Measurements from ENCODE around the gene MACROD2.

Gene MACROD2

GRCh38 chr20:15921930-15922329 is 1926.6 kb downstream of the MACROD2 start:
- H3K4me3 ChIP-seq (ENCODE audit: low read length), result no peak overlapping the region
- DNase-seq (ENCODE audit: low read depth), result no peak
- TF ChIP-seq, protein P1, sequence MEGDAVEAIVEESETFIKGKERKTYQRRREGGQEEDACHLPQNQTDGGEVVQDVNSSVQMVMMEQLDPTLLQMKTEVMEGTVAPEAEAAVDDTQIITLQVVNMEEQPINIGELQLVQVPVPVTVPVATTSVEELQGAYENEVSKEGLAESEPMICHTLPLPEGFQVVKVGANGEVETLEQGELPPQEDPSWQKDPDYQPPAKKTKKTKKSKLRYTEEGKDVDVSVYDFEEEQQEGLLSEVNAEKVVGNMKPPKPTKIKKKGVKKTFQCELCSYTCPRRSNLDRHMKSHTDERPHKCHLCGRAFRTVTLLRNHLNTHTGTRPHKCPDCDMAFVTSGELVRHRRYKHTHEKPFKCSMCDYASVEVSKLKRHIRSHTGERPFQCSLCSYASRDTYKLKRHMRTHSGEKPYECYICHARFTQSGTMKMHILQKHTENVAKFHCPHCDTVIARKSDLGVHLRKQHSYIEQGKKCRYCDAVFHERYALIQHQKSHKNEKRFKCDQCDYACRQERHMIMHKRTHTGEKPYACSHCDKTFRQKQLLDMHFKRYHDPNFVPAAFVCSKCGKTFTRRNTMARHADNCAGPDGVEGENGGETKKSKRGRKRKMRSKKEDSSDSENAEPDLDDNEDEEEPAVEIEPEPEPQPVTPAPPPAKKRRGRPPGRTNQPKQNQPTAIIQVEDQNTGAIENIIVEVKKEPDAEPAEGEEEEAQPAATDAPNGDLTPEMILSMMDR (conservative IDR thresholded peaks at IDR 0.05; ENCODE audit: low read length), result no peak

- DNase-seq (ENCODE audit: low read depth), result no peak
- no peak overlapping the region for H3K4me3 ChIP-seq (ENCODE audit: low read length)
- TF ChIP-seq, protein P1 (conservative IDR thresholded peaks at IDR 0.05; ENCODE audit: low read length), result no peak
Observed at GRCh38 chr20:15922556-15922955, 1927.2 kb downstream of the MACROD2 start.

- TF ChIP-seq, protein P1 (conservative IDR thresholded peaks at IDR 0.05; ENCODE audit: low read length), result no peak
- DNase-seq (ENCODE audit: low read depth), result no peak
- no peak overlapping the region for H3K4me3 ChIP-seq (ENCODE audit: low read length)
Observed at GRCh38 chr20:15923030-15923776, 1927.9 kb downstream of the MACROD2 start.

- TF ChIP-seq, protein P1 (conservative IDR thresholded peaks at IDR 0.05; ENCODE audit: low read length), result no peak
- DNase-seq (ENCODE audit: low read depth), result no peak
- no peak overlapping the region for H3K4me3 ChIP-seq (ENCODE audit: low read length)
Observed at GRCh38 chr20:15924556-15924955, 1929.2 kb downstream of the MACROD2 start.

GRCh38 chr20:15925376-15925775 is 1930.1 kb downstream of the MACROD2 start:
- TF ChIP-seq, protein P1 (conservative IDR thresholded peaks at IDR 0.05; ENCODE audit: low read length), result no peak
- no peak for DNase-seq (ENCODE audit: low read depth)
- no peak overlapping the region for H3K4me3 ChIP-seq (ENCODE audit: low read length)

- no peak for DNase-seq (ENCODE audit: low read depth)
- no peak overlapping the region for H3K4me3 ChIP-seq (ENCODE audit: low read length)
- TF ChIP-seq, protein P1 (conservative IDR thresholded peaks at IDR 0.05; ENCODE audit: low read length), result no peak
Observed at GRCh38 chr20:15927893-15928650, 1932.8 kb downstream of the MACROD2 start.

DNA sequence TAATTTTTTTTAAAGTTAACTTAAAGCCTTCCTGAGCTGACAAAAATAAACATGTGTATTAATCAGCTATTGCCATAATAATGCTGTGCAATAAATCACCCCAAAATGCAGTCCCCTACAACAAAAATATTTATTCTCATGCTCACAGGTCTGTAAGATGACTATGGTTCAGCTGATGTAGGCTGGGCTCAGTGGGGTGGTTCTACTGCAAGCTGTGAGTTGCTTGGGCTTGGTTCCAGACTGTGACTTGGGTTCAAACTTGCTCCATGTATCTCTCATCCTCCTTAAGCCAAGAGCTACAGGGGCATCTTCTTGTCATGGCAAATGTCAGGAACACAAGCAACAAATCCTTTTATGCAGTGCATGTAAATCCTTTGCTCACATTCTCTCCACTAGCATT is 1933.6 kb downstream of the MACROD2 start:
- TF ChIP-seq, protein P1 (conservative IDR thresholded peaks at IDR 0.05; ENCODE audit: low read length), result no peak
- no peak overlapping the region for H3K4me3 ChIP-seq (ENCODE audit: low read length)
- DNase-seq (ENCODE audit: low read depth), result no peak
